ENCODE results near the gene RBFOX2.

Gene RBFOX2

DNA sequence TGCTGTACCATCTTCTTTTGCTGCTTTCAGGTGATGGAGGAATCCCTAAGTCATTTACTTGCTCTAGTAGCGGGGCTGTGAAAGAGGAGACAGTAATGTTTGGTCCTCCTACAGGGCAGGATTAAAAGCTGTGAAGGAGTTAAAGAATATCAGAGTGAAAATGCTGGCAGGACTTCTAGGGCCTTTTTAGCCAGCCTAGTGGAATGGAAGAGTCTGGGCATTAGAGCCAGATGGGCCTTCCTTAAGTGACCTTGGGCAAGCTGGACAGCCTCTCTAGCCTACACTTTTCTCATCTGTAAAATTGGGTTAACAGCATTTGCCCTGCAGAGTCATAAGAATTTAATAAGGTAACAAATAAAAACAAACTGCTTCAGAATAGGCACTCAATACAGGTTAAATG is 114.7 kb downstream of the RBFOX2 start:
- H3K27ac ChIP-seq (ENCODE audit: low read depth, low read length), result peak overlapping the region; percentile 67
- H3K9ac ChIP-seq (ENCODE audit: low read length), result no peak overlapping the region
- H3K27me3 ChIP-seq (ENCODE audit: control insufficient read depth, insufficient read depth, low read length), result no peaks in the 10 kb centered on the region
- H3K36me3 ChIP-seq (ENCODE audit: control insufficient read depth, insufficient read depth, low read length), result no peaks in the 10 kb centered on the region
- peak overlapping the region; percentile 22 for H3K4me3 ChIP-seq (ENCODE audit: low read length)
- H3K4me1 ChIP-seq (ENCODE audit: control insufficient read depth, insufficient read depth, low read length), result peaks cover 20% of the 10 kb centered on the region

DNA sequence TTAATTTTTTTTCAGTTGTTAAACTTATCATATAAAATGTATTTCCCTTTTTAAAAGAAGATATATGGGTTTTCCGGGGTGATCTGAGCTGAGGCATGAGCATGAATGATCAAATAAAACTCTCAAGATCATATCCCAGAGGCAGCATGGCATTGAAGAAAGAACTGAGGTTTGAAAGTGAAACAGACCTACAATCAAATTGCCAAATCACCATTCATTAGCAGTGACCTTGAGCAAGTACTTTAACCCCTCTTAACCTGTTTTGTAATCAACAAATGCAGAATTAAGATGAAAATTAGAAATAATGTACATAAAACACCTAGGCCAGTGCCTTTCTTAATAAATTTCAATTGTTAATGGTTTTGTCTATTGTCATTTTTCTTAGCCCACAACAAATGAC is 116.0 kb downstream of the RBFOX2 start:
- no peak overlapping the region for H3K27ac ChIP-seq (ENCODE audit: low read depth, low read length)
- H3K4me3 ChIP-seq (ENCODE audit: low read length), result no peak overlapping the region
- H3K27me3 ChIP-seq (ENCODE audit: control insufficient read depth, insufficient read depth, low read length), result no peaks in the 10 kb centered on the region
- peaks cover 20% of the 10 kb centered on the region for H3K4me1 ChIP-seq (ENCODE audit: control insufficient read depth, insufficient read depth, low read length)
- H3K9ac ChIP-seq (ENCODE audit: low read length), result no peak overlapping the region
- H3K36me3 ChIP-seq (ENCODE audit: control insufficient read depth, insufficient read depth, low read length), result no peaks in the 10 kb centered on the region

DNA sequence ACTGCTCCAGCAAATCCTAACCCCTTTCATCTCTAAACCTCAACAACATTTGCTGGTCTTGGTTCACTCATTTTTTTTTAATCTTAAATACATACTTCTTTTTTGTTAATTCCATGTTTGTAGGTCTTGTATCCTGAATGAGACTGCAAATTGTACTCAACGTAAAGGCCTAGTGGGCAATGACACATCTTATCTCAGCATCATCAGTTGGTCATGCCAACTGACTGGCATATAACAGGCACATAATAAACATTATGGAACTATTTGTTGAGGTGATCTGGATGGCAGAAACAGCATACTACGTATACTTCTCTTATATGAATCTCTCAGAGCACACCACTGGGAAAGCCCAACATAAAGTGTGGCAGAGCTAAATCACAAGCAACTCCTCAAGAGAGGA is 116.7 kb downstream of the RBFOX2 start:
- Histone ChIP-seq H3K27ac (ENCODE audit: low read depth, low read length) (no peak overlapping the region), H3K4me1 (ENCODE audit: control insufficient read depth, insufficient read depth, low read length) (peaks cover 20% of the 10 kb centered on the region), H3K36me3 (ENCODE audit: control insufficient read depth, insufficient read depth, low read length) (no peaks in the 10 kb centered on the region), H3K27me3 (ENCODE audit: control insufficient read depth, insufficient read depth, low read length) (no peaks in the 10 kb centered on the region), H3K9ac (ENCODE audit: low read length) (no peak overlapping the region), H3K4me3 (ENCODE audit: low read length) (no peak overlapping the region)

DNA sequence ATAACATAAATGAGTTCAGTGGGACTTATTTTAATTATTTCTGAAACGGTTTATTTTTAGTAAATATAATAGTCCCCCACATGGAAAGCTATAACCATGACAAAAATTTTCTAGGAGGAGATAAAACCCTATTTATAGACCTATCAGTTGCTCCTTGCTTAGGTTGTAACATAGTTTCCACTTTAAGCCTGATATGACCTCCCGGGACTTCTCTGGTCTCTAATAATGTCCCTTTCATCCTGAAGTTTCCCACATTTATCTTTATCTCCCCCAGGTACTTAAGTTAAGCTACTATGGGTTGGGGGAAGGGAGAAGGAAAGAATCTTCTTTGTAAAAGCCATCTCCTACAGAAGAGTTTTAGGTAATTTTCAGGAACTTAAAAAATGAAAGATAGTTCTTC is 117.7 kb downstream of the RBFOX2 start:
- Histone ChIP-seq H3K36me3 (ENCODE audit: control insufficient read depth, insufficient read depth, low read length) (no peaks in the 10 kb centered on the region), H3K27ac (ENCODE audit: low read depth, low read length) (no peak overlapping the region), H3K27me3 (ENCODE audit: control insufficient read depth, insufficient read depth, low read length) (no peaks in the 10 kb centered on the region), H3K4me1 (ENCODE audit: control insufficient read depth, insufficient read depth, low read length) (peaks cover 18% of the 10 kb centered on the region), H3K9ac (ENCODE audit: low read length) (no peak overlapping the region), H3K4me3 (ENCODE audit: low read length) (no peak overlapping the region)

GRCh38 chr22:35910003-35910769 is 118.4 kb downstream of the RBFOX2 start:
- Histone ChIP-seq H3K36me3 (ENCODE audit: control insufficient read depth, insufficient read depth, low read length) (no peaks in the 10 kb centered on the region), H3K4me3 (ENCODE audit: low read length) (no peak overlapping the region), H3K9ac (ENCODE audit: low read length) (no peak overlapping the region), H3K27ac (ENCODE audit: low read depth, low read length) (no peak overlapping the region), H3K27me3 (ENCODE audit: control insufficient read depth, insufficient read depth, low read length) (no peaks in the 10 kb centered on the region), H3K4me1 (ENCODE audit: control insufficient read depth, insufficient read depth, low read length) (peaks cover 12% of the 10 kb centered on the region)

DNA sequence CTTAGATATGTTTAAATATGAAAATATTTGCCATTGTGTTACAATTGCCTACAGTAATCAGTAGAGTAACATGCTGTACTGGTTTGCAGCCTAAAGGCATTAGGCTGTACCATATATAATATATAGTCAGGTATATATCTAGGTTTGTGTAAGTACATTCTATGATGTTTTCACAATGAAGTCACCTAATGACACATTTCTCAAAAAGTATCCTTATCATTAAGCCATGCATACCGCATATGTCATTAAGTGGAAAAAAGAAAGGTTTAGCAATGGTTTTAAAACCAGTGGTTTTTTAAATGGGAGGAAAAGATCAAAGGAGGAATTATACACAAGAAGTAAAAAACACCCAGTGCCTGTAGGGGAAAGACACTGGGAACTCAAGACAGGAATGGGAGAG is 122.7 kb downstream of the RBFOX2 start:
- H3K27ac ChIP-seq (ENCODE audit: low read depth, low read length), result no peak overlapping the region
- H3K36me3 ChIP-seq (ENCODE audit: control insufficient read depth, insufficient read depth, low read length), result no peaks in the 10 kb centered on the region

DNA sequence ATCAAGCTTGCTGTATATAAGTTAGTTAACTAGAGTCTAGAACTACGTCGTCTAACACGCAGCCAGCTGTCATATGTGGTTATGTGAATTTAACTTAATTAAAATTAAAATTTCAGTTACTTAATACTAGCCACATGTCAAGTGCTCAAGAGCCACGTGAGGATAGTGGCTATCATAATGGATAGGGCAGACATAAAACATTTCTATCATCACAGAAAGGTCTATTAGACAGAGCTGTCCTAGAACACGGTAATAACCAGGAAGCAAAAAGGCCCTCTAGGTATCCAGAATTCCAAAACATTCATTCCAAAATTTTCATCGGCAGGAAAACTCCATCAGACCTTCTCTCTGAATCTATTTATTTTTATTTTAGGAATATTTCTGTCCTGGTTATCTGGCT is 123.9 kb downstream of the RBFOX2 start:
- H3K27ac ChIP-seq (ENCODE audit: low read depth, low read length), result no peak overlapping the region
- H3K9ac ChIP-seq (ENCODE audit: low read length), result no peak overlapping the region
- no peaks in the 10 kb centered on the region for H3K27me3 ChIP-seq (ENCODE audit: control insufficient read depth, insufficient read depth, low read length)
- peaks cover 13% of the 10 kb centered on the region for H3K4me1 ChIP-seq (ENCODE audit: control insufficient read depth, insufficient read depth, low read length)
- no peaks in the 10 kb centered on the region for H3K36me3 ChIP-seq (ENCODE audit: control insufficient read depth, insufficient read depth, low read length)
- H3K4me3 ChIP-seq (ENCODE audit: low read length), result no peak overlapping the region

More for the DNA sequence above, 122.7 kb downstream of the RBFOX2 start:
- Histone ChIP-seq H3K9ac (ENCODE audit: low read length) (no peak overlapping the region), H3K4me1 (ENCODE audit: control insufficient read depth, insufficient read depth, low read length) (peaks cover 11% of the 10 kb centered on the region), H3K27me3 (ENCODE audit: control insufficient read depth, insufficient read depth, low read length) (no peaks in the 10 kb centered on the region), H3K4me3 (ENCODE audit: low read length) (no peak overlapping the region)

DNA sequence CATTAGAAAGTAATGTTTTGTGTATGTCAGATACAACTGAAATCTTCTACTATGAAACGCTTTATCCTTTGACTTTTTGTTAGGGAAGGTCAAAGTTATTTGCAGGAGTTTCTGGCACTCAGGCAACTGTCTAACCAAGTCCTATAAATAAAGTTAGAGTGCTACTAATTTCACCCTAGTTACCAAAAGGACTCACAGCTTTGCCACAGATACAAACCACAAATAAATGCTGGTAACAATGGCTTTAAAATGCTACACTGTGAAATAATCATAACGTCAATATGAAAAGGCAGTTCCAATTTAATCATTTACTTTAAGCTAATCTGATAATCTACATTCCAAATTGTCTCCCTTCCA is 124.3 kb downstream of the RBFOX2 start:
- peaks cover 13% of the 10 kb centered on the region for H3K4me1 ChIP-seq (ENCODE audit: control insufficient read depth, insufficient read depth, low read length)

GRCh38 chr22:35903571-35904335 is 124.9 kb downstream of the RBFOX2 start:
- H3K36me3 ChIP-seq (ENCODE audit: control insufficient read depth, insufficient read depth, low read length), result no peaks in the 10 kb centered on the region
- no peaks in the 10 kb centered on the region for H3K27me3 ChIP-seq (ENCODE audit: control insufficient read depth, insufficient read depth, low read length)
- H3K4me3 ChIP-seq (ENCODE audit: low read length), result no peak overlapping the region
- no peak overlapping the region for H3K27ac ChIP-seq (ENCODE audit: low read depth, low read length)
- H3K4me1 ChIP-seq (ENCODE audit: control insufficient read depth, insufficient read depth, low read length), result peaks cover 13% of the 10 kb centered on the region
- H3K9ac ChIP-seq (ENCODE audit: low read length), result no peak overlapping the region

More for the DNA sequence above, 124.3 kb downstream of the RBFOX2 start:
- Histone ChIP-seq H3K27ac (ENCODE audit: low read depth, low read length) (no peak overlapping the region), H3K4me3 (ENCODE audit: low read length) (no peak overlapping the region), H3K9ac (ENCODE audit: low read length) (no peak overlapping the region), H3K36me3 (ENCODE audit: control insufficient read depth, insufficient read depth, low read length) (no peaks in the 10 kb centered on the region), H3K27me3 (ENCODE audit: control insufficient read depth, insufficient read depth, low read length) (no peaks in the 10 kb centered on the region)

DNA sequence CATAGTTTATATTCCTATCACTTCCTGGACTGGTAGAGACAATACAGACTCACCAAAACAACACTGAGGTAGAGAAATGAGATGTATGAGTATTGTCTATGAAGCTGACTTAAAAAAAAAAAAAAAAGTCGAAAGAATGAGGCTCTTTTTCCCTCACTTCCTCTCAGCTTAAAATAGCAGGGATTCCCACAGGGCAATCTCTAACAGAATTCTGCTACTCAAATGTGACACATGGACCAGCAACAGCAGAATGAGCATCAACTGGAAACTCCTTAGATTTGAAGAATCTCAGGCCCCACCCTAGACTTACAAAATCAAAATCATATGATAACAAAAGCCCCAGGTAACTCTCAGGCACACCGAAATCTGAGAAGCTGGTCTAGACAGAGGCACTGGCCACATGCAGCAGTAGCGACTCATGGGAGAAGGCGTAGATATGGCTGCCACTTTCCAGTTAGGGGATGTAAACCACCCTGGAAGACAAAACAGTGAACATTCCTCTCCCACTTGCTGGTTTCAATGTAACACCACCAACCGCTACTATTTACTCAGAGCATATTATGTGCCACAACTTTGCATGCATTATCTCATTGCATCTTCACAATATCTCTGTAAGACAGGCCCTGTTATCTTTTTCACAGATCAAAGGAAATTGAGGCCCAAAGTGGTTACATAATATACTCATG is 128.0 kb downstream of the RBFOX2 start:
- Histone ChIP-seq H3K4me3 (ENCODE audit: low read length) (no peak overlapping the region), H3K27ac (ENCODE audit: low read depth, low read length) (peak overlapping the region; percentile 2), H3K36me3 (ENCODE audit: control insufficient read depth, insufficient read depth, low read length) (no peaks in the 10 kb centered on the region), H3K9ac (ENCODE audit: low read length) (no peak overlapping the region), H3K27me3 (ENCODE audit: control insufficient read depth, insufficient read depth, low read length) (no peaks in the 10 kb centered on the region), H3K4me1 (ENCODE audit: control insufficient read depth, insufficient read depth, low read length) (peaks cover 19% of the 10 kb centered on the region)

GRCh38 chr22:35899736-35900135 is 128.9 kb downstream of the RBFOX2 start:
- Histone ChIP-seq H3K4me3 (ENCODE audit: low read length) (no peak overlapping the region), H3K36me3 (ENCODE audit: control insufficient read depth, insufficient read depth, low read length) (no peaks in the 10 kb centered on the region), H3K9ac (ENCODE audit: low read length) (no peak overlapping the region), H3K4me1 (ENCODE audit: control insufficient read depth, insufficient read depth, low read length) (peaks cover 24% of the 10 kb centered on the region), H3K27me3 (ENCODE audit: control insufficient read depth, insufficient read depth, low read length) (no peaks in the 10 kb centered on the region), H3K27ac (ENCODE audit: low read depth, low read length) (no peak overlapping the region)

DNA sequence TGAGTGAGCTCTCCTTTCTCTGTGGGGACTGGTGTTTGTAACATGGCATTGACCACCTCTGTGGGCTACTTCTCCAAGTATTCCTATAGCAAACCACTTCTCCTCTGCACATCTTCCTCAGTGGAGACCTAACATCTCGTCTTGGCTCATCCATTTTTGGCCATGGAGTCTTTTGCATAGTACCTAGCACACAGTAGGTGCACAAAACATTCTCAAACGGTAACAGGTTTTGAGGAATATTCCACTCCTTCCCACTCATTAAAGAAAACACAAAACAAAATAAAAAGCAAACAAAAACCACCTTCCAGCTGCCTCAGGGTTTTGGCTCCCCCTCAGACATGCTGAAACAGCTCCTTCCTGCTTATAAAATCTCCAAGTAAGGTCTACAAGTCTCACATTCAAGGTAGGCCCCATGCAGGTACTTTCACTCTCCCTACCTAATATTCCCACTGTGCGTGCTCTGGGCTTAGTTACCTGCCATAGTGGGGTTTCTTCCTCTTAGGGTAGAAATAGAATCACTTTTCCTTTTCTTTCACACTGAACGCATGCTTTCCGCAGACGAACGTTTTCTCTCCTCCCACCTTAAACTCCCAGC is 132.4 kb downstream of the RBFOX2 start:
- no peak overlapping the region for H3K9ac ChIP-seq (ENCODE audit: low read length)
- no peaks in the 10 kb centered on the region for H3K27me3 ChIP-seq (ENCODE audit: control insufficient read depth, insufficient read depth, low read length)
- H3K4me1 ChIP-seq (ENCODE audit: control insufficient read depth, insufficient read depth, low read length), result peaks cover 26% of the 10 kb centered on the region
- H3K4me3 ChIP-seq (ENCODE audit: low read length), result no peak overlapping the region
- H3K27ac ChIP-seq (ENCODE audit: low read depth, low read length), result peak overlapping the region; percentile 85
- no peaks in the 10 kb centered on the region for H3K36me3 ChIP-seq (ENCODE audit: control insufficient read depth, insufficient read depth, low read length)
